K562 (cell line): ENCODE results near the gene PRKAG2. TPM values are rescaled to one million over a fixed set of nuclear protein-coding genes. Genes with fewer than 3 reads are reported as not detected.

Experiments
- ATAC-seq: fragments of 200-7000 bp; cut with Tn5 transposase; 3 replicates; pipeline ENCODE4 v1.9.1; 2020; ENCODE audit warnings: moderate library complexity
- BruUV-seq: library from RNA; stranded (reverse); fragments of 400-500 nt; replicated peaks from 2 replicates; lab custom pipeline; 2021; lab: Mats Ljungman, UMichigan
- CTCF ChIA-PET: fragments of 300-600 bp; formaldehyde crosslinking; extraction: SDS; loops from one replicate; lab custom pipeline; 2021; ENCODE audit warnings: low intra/inter-chr PET ratio; lab: Yijun Ruan, JAX
- POLR2A ChIA-PET: fragments of 300-600, 350-650 bp; sonication (Branson Sonifier 250); formaldehyde crosslinking; extraction: SDS; loops from one replicate; lab custom pipeline; 2021; ENCODE audit warnings: antibody characterized with exemption, inconsistent platforms; lab: Yijun Ruan, JAX
- DNase-seq, 4 experiments: peaks; one replicate each; pipeline versions ENCODE4 v3.0.0 to v3.0.0-alpha.2; 2011 to 2018; ENCODE audit warnings: low spot score in 3 of 4, mixed read lengths in 3 of 4; ENCODE audit errors: extremely low read depth in 1 of 4
- FAIRE-seq: peaks from 2 replicates; lab custom pipeline; 2011; peaks lifted over from hg19 to GRCh38; lab: Jason Lieb, UNC
- H2AFZ ChIP-seq: 2 replicates; pipeline ENCODE4 v1.6.0; 2011; ENCODE audit warnings: low read depth, low read length, control low read depth, inconsistent platforms
- H3K27ac ChIP-seq: fragments of 200-600 bp; 3 replicates; pipeline ENCODE4 v1.8.0; 2011; ENCODE audit warnings: low read depth, mild to moderate bottlenecking, control low read depth, inconsistent platforms, low read length, moderate library complexity, mixed read lengths; ENCODE audit errors: extremely low read depth
- H3K27me3 ChIP-seq, 2 experiments: fragments of 300-600 bp in 1 of 2; 2 replicates in 1 of 2; 3 replicates in 1 of 2; pipeline versions ENCODE4 v1.6.0 to v1.8.0; 2011; ENCODE audit warnings: inconsistent platforms in 2 of 2, low read length in 2 of 2, mild to moderate bottlenecking in 1 of 2, mixed read lengths in 1 of 2, moderate library complexity in 1 of 2; ENCODE audit not compliant: control insufficient read depth in 2 of 2, insufficient read depth in 2 of 2
- H3K36me3 ChIP-seq: fragments of 300-600 bp; 3 replicates; pipeline ENCODE4 v1.8.0; 2011; ENCODE audit warnings: mild to moderate bottlenecking, low read length, inconsistent platforms; ENCODE audit not compliant: control insufficient read depth, insufficient read depth
- H3K4me1 ChIP-seq, 2 experiments: fragments of 200-600 bp in 1 of 2; replicated peaks in 1 of 2; 2 replicates in 1 of 2; 3 replicates in 1 of 2; pipeline versions ENCODE4 v1.5.1 to v1.8.0; 2011; ENCODE audit warnings: inconsistent platforms in 2 of 2, low read length in 2 of 2, mild to moderate bottlenecking in 1 of 2, mixed read lengths in 1 of 2, moderate library complexity in 1 of 2; ENCODE audit not compliant: control insufficient read depth in 2 of 2, insufficient read depth in 2 of 2
- H3K4me2 ChIP-seq: 2 replicates; pipeline ENCODE4 v1.6.1; 2011; ENCODE audit warnings: low read length, control low read depth, inconsistent platforms, mixed read lengths; ENCODE audit not compliant: insufficient read depth
- H3K4me3 ChIP-seq: fragments of 200-600 bp; sonication (generic), shearing (Covaris generic); 2 replicates; pipeline ENCODE4 v1.5.1; 2016; ENCODE audit warnings: control low read depth, inconsistent platforms
- H3K79me2 ChIP-seq: fragments of 200-600 bp; 3 replicates; pipeline ENCODE4 v1.8.0; 2011; ENCODE audit warnings: low read length, inconsistent platforms; ENCODE audit not compliant: control insufficient read depth, insufficient read depth
- H3K9ac ChIP-seq, 2 experiments: 2 replicates each; pipeline versions ENCODE4 v1.6.0 to v1.6.1; 2011; ENCODE audit warnings: low read depth in 2 of 2, low read length in 2 of 2, control low read depth in 1 of 2, inconsistent platforms in 1 of 2, mild to moderate bottlenecking in 1 of 2, mixed read lengths in 1 of 2; ENCODE audit not compliant: insufficient read depth in 1 of 2
- H3K9me1 ChIP-seq: one replicate; pipeline ENCODE4 v1.6.0; 2011; ENCODE audit warnings: inconsistent platforms, mild to moderate bottlenecking, low read length, moderate library complexity; ENCODE audit not compliant: control insufficient read depth, insufficient read depth
- H3K9me3 ChIP-seq: replicated peaks from 2 replicates; pipeline ENCODE4 v1.5.1; 2011; ENCODE audit warnings: low read depth, low read length, inconsistent platforms; ENCODE audit not compliant: control insufficient read depth, insufficient read depth
- H4K20me1 ChIP-seq: replicated peaks from 2 replicates; pipeline ENCODE4 v1.6.1; 2011; ENCODE audit warnings: low read length, inconsistent platforms, mixed read lengths; ENCODE audit not compliant: control insufficient read depth, insufficient read depth
- CUX1 ChIP-seq: fragments of 200-800 bp; sonication (Bioruptor generic); IDR thresholded peaks from 2 replicates; pipeline ENCODE4 v1.6.1; 2016; ENCODE audit warnings: missing genetic modification characterization, missing compliant biosample characterization
- FOXP1 ChIP-seq: sonication (generic); formaldehyde crosslinking; IDR thresholded peaks from 2 replicates; pipeline ENCODE4 v1.8.0; 2022; ENCODE audit warnings: mild to moderate bottlenecking, missing genetic modification reagents
- HCFC1 ChIP-seq: IDR thresholded peaks from 2 replicates; pipeline ENCODE4 v1.6.1; 2012; ENCODE audit warnings: low read depth, low read length, improper control_type of control experiment
- MEF2A ChIP-seq: IDR thresholded peaks from 2 replicates; pipeline ENCODE4 v1.6.1; 2011; ENCODE audit warnings: low read depth, mild to moderate bottlenecking, low read length, moderate library complexity; ENCODE audit not compliant: control insufficient read depth
- PHF20 ChIP-seq: fragments of 450-650 bp; IDR thresholded peaks from 2 replicates; pipeline ENCODE4 v1.6.1; 2018; ENCODE audit not compliant: partially characterized antibody
- WGBS: fragments of 100-300 bp; shearing (Covaris generic); methylation state at CpG from one replicate; pipeline ENCODE4 v1.1.6; 2016; ENCODE audit warnings: low coverage, mixed read lengths; ENCODE audit not compliant: insufficient coverage; ENCODE audit errors: missing lambda C conversion rate; 5-methylcytosine and 5-hydroxymethylcytosine counted together
- in situ Hi-C: fragments of 300-500 bp; cut with MboI; formaldehyde crosslinking; loops from 4 replicates; pipeline ENCODE4 v1.15.0; 2018; ENCODE audit warnings: inconsistent platforms, mixed read lengths
- intact Hi-C: fragments of 100-400 bp; cut with micrococcal nuclease; formaldehyde crosslinking; loops from 2 replicates; pipeline ENCODE4 v1.14.2; 2022
- polyA plus RNA-seq, 8 experiments: library from polyadenylated mRNA; depleted of rRNA in 4 of 8; stranded (reverse) in 5 of 8; unstranded in 3 of 8; fragments of >200 nt; fragmentation: Nextera tagmentation in 2 of 8; fragmentation: Illumina TruSeq in 1 of 8; extraction: Ambion mirVana in 2 of 8; extraction: Trizol in 1 of 8; gene quantifications; 2 replicates each; pipeline versions ENCODE4 v1.2.1 to v1.2.3, GENCODE V29; 2011 to 2014; ENCODE audit warnings: inconsistent platforms in 1 of 8, missing spikeins in 1 of 8
- total RNA-seq, 7 experiments: library from RNA; depleted of rRNA in 6 of 7; stranded (reverse); fragments of >200 nt in 6 of 7; fragmentation: Illumina TruSeq in 2 of 7; extraction: Trizol in 2 of 7; gene quantifications; 2 replicates each; pipeline versions ENCODE4 v1.2.1 to v1.2.3, GENCODE V29; 2011 to 2021; ENCODE audit warnings: low replicate concordance in 1 of 7

The PRKAG2 gene
- total and polyA plus RNA-seq, 9 of the 15 experiments (the other 6 are each of a cell fraction or from before 2014, with no cell fraction given) = 0.99 to 5.6 (median 3.3) TPM

DNA sequence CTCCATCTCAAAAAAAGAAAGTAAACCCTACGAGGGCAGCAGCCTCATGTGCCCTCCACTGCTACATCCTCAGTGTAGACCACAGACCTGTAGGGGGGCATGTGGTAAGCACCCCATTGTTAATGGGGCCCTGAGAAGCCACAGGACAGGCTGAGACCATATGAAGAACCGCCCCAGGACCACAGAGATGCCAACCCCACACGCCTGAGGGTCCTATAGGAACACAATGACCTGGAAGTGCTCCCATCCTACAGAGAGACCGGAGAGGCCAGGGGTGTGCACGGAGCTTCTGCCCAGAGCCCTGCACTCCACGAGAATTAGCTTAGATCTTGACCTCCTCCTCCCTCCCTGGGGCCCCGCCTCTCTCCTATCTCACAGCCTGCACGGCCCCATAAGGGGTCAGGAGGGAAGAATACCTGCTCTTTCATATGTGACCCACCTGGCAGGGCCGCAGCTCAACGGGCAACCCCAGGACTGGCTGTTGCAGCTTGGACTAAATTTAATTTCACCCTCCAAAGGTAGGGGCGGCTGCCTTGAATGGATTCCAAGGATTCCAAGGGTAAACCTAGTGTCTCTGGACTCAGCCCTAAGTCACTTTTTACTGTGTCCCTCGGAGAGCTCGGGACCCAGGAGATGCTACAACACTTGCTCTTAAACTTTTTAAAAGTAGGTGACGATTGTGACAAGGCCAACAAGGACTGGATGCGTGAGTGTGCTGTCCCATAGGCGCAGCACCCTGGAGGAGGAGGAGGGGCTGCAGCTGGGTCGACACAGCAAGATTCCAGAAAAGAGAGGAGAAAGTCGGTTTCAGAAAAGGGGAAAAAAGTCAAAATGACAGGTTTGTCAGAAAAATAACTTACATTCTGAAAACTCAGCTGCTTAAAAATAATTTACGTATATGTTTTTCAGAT is 24.2 kb downstream of the PRKAG2 start:
- intact Hi-C loops = no loop called here
- H3K79me2 ChIP-seq = no peaks in the 10 kb centered on the region
- WGBS = 5% methylated on average over 19 of the region's 19 CpGs
- in situ Hi-C loops = no loop called here
- no peak for TF ChIP-seq CUX1 (CRISPR knock-in tag)
- TF ChIP-seq HCFC1 = no peak
- no peak for TF ChIP-seq MEF2A
- no peak for TF ChIP-seq FOXP1 (CRISPR knock-in tag)
- no peak for TF ChIP-seq PHF20
- FAIRE-seq (no peak), ATAC-seq (peak; percentile 39; the same call in 2 of the 3 replicates), DNase-seq (no peak)
- no peaks in the 10 kb centered on the region for H3K9me1 ChIP-seq
- H3K27ac ChIP-seq = no peak overlapping the region
- H4K20me1 ChIP-seq = peaks cover 38% of the 10 kb centered on the region
- BruUV-seq = no TSS peak
- POLR2A ChIA-PET = interaction anchor here (0.7 kb wide), 2 partner anchors 94 to 131 kb away, joined by 3 to 4 read pairs; no protein-coding TSS in a partner anchor
- H3K27me3 ChIP-seq = peaks cover 77 to 99% of the 10 kb centered on the region in 2 experiments
- no peak overlapping the region for H3K4me3 ChIP-seq
- H3K9ac ChIP-seq = no peak overlapping the region
- H3K4me2 ChIP-seq = no peak overlapping the region
- H3K36me3 ChIP-seq = no peaks in the 10 kb centered on the region
- CTCF ChIA-PET = no interaction called here
- H2AFZ ChIP-seq = no peak overlapping the region
- no peaks in the 10 kb centered on the region for H3K9me3 ChIP-seq
- peaks cover 0 to 8% of the 10 kb centered on the region in 2 experiments; a peak in 1 of 5 replicates for H3K4me1 ChIP-seq
